ENCODE results near the gene DCD.
"Not testable (repeated sequence)": the region's sequence is repeated elsewhere in the genome, so short reads cannot be mapped to it uniquely, and the experiment has no call there.

Gene DCD

DNA sequence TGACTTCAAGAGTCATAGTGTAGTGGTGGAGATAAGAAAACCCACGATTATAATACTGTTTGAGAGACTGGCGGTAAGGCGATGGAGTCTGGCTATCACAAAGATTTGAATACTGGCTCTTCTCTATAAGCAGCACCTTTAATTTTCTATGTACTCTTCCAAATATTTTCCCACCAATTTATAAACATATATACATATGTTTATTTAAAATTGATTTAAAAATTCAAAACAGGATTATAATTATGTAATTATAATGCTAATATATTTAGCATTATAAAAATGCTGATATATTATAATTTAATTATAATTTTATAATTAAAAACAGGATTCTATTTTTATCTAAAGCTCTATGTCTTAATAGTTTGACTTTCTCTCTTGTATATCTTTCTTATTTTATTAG, 15.4 kb upstream of the DCD start:
- no peak overlapping the region for H3K27ac Mint-ChIP-seq
- peaks cover 13% of the 10 kb centered on the region for H3K27me3 Mint-ChIP-seq (ENCODE audit: low read depth)
- no peak overlapping the region for H3K4me3 Mint-ChIP-seq
- H3K4me1 Mint-ChIP-seq (ENCODE audit: low read depth), result peaks cover under 1% of the 10 kb centered on the region
- H3K9me3 Mint-ChIP-seq, result no peaks in the 10 kb centered on the region
- no peaks in the 10 kb centered on the region for H3K36me3 Mint-ChIP-seq (ENCODE audit: low read depth)

DNA sequence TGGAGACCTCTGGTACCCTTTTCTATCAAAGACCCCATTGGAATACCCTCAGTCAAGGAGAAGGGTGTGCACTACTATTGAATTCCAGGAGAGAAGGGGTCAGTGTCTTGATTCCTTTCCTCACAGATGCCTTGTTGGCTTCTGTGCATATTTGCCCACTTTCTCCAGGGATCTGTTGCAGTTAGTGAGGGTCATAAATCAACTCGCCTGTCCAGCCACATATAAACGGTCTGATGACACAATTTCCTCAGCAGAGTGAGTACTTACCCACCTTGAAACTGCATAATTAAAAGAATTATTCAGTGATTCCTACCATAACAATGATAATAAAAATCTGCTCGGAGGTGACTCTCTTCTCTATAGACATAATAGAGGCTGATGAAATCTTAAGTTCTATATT, 13.9 kb upstream of the DCD start:
- Mint-ChIP-seq H3K27me3 (ENCODE audit: low read depth) (peaks cover 14% of the 10 kb centered on the region), H3K9me3 (no peaks in the 10 kb centered on the region), H3K36me3 (ENCODE audit: low read depth) (no peaks in the 10 kb centered on the region), H3K27ac (no peak overlapping the region), H3K4me3 (no peak overlapping the region), H3K4me1 (ENCODE audit: low read depth) (peaks cover 1% of the 10 kb centered on the region)

DNA sequence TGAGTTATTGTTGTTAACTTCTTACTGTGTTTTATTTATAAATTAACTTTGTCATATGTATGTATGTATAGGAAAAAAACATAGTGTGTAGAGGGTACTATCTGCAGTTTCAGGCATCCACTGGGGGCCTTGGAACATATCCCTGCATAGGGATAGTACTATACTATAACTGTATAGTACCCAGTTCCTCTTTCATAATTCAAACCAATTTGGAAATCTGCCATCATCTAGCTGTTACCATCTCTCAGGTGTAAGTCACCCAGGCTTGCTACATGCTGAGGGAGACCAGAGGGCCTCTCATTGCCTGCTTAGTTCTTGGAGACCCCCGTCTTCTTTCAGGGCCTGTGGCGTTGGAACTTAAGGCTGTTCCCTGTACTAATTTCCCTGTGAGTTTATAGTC, 12.9 kb upstream of the DCD start:
- peaks cover 11% of the 10 kb centered on the region for H3K27me3 Mint-ChIP-seq (ENCODE audit: low read depth)
- H3K27ac Mint-ChIP-seq, result no peak overlapping the region
- no peaks in the 10 kb centered on the region for H3K9me3 Mint-ChIP-seq
- H3K4me1 Mint-ChIP-seq (ENCODE audit: low read depth), result peaks cover 1% of the 10 kb centered on the region
- H3K36me3 Mint-ChIP-seq (ENCODE audit: low read depth), result no peaks in the 10 kb centered on the region
- H3K4me3 Mint-ChIP-seq, result no peak overlapping the region

DNA sequence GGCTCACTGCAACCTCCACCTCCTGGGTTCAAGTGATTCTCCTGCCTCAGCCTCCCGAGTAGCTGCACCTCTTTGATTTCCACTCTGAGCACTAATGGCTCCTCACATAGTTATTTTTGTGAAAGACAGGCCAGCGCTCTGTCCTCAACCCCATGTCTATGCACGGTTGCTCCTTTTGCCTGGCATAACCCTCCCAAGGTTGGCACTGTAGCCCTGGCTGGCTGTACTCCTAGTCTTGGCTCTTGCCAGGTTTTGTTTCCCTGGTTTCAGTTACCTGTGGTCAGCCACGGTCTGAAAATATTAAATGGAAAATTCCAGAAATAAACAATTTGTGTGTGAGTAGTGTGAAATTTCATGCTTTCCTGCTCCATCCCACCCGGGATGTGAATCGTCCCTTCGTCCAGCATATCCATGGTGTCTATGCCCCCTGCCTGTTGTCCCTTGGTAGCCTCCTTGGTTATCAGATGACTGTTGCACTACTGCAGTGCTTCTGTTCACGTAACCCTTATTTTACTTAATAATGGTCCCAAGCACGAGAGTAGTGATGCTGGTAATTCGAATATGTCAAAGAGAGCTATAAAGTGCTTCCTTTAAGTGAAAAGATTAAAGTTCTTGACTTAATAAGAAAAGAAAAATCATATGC, 12.3 kb upstream of the DCD start:
- no peak overlapping the region for H3K27ac Mint-ChIP-seq
- H3K4me1 Mint-ChIP-seq (ENCODE audit: low read depth), result peaks cover 1% of the 10 kb centered on the region
- H3K4me3 Mint-ChIP-seq, result no peak overlapping the region
- peaks cover 10% of the 10 kb centered on the region for H3K27me3 Mint-ChIP-seq (ENCODE audit: low read depth)
- H3K36me3 Mint-ChIP-seq (ENCODE audit: low read depth), result no peaks in the 10 kb centered on the region
- H3K9me3 Mint-ChIP-seq, result no peaks in the 10 kb centered on the region

DNA sequence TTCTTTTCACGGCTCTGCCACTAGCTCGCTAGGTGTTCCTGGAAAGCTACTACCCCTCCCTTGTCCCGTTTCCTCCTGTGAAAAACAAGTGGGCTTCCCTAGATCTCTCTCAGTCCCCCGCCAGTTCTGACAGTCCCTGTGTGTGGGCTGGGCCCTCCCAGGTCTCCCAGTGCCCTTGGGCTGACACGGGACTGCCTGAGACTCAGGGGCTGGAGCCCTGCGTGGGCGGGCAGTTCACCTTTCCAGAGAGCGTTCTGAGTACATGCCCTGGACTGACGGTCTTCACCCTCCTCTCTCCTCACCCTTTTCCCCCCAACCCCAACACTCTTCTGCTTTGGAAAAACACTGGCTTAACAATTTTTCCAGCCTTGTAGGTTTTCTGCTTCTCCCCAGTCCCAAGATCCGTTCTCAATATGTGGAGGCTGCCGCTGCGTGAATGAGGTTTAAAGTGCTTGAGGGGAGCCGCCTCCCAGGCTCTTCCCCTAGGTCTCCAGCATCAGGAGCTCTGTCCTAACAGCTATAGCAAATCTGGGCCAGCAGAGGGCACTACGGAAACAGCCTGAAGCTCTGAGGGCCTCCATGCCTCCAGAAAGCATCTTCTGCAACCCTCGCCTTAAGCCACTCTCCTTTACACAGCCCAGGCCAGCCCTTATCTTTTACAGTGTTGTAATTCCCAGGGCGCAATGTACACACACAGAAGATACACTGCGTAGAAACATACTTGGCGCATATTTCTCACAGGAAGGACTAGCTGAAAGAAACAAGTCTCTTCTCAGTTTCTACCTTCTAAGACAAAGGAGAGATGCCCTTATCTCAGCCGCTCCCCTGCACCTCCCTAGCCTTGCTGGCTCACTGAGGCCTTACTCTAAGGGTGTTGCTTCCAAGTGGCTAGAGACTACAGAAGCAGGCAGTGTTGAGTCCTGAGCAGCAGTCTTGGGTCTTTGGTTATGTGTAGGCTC, 10.4 kb upstream of the DCD start:
- no peaks in the 10 kb centered on the region for H3K36me3 Mint-ChIP-seq (ENCODE audit: low read depth)
- peaks cover 10% of the 10 kb centered on the region for H3K27me3 Mint-ChIP-seq (ENCODE audit: low read depth)
- H3K27ac Mint-ChIP-seq, result no peak overlapping the region
- peaks cover 1% of the 10 kb centered on the region for H3K4me1 Mint-ChIP-seq (ENCODE audit: low read depth)
- no peak overlapping the region for H3K4me3 Mint-ChIP-seq
- H3K9me3 Mint-ChIP-seq, result no peaks in the 10 kb centered on the region

DNA sequence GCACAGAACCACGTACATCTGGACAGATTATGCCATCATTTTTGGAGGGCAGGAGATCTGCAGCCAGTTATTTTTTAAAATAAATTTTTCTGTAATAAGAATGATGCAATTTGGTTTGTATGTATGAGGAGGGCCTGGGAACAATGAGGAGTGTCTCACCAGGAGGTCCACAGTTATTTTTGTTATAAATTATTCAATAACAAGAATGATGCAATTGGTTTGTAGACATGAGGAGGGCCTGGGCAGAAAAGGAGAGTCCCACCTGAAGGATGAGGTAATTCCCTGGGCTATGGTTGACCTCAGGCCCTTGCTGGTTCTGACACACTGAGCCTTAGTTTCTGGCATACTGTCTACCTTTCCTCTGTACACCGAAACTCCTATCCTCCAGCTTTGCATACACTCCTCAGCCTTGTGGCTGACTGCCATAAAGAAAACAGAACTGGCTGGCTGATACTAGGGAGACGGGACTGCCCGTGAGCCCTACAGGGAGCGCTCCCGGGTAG, 9.0 kb upstream of the DCD start:
- Mint-ChIP-seq H3K4me1 (ENCODE audit: low read depth) (peaks cover 1% of the 10 kb centered on the region), H3K27me3 (ENCODE audit: low read depth) (peaks cover 18% of the 10 kb centered on the region), H3K36me3 (ENCODE audit: low read depth) (no peaks in the 10 kb centered on the region), H3K9me3 (no peaks in the 10 kb centered on the region), H3K27ac (no peak overlapping the region), H3K4me3 (no peak overlapping the region)

DNA sequence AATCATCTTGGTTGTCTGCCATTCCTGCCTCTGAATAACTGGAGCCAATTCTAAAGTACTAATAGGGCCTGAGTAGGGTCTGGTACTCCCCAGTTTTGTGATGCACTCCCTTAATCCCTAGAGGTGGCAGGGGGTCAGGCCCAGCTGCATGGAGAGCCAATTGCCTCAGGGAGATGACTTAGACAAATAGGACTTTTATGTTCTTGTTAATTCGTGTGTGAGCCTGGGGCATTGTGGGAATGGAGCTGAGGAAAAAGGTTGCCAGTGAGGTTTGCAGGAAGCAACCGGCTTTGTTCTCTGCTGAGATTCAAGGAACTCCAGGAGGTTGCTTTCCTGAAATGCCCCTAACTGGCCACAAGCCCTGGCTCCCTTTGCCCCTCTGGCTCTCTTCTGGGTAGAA, 6.8 kb upstream of the DCD start:
- Mint-ChIP-seq H3K4me3 (no peak overlapping the region), H3K27me3 (ENCODE audit: low read depth) (peaks cover 18% of the 10 kb centered on the region)

DNA sequence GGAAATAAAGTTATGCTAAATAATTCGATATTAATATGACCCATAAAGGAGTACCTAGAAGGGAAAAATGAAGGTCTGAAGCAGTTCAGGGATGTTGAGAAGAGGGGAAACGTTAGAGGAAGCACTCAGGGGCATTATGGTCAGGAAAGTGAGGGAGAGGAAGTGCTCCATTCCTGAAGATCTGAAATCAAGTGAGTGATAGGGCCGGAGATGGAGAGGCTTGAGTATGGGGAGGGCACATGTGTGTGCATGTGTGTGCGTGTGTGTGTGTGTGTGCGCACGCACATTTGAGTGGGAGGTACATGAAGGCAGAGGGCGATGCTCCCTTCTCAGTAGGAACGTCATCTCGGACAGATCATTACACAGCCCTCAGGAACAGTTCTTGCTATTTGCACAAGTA, 4.9 kb upstream of the DCD start:
- H3K4me3 Mint-ChIP-seq, result no peak overlapping the region
- H3K27me3 Mint-ChIP-seq (ENCODE audit: low read depth), result peaks cover 14% of the 10 kb centered on the region
- H3K9me3 Mint-ChIP-seq, result no peaks in the 10 kb centered on the region
- H3K27ac Mint-ChIP-seq, result no peak overlapping the region
- no peaks in the 10 kb centered on the region for H3K4me1 Mint-ChIP-seq (ENCODE audit: low read depth)
- H3K36me3 Mint-ChIP-seq (ENCODE audit: low read depth), result no peaks in the 10 kb centered on the region

More for the DNA sequence above, 6.8 kb upstream of the DCD start:
- no peaks in the 10 kb centered on the region for H3K9me3 Mint-ChIP-seq
- H3K36me3 Mint-ChIP-seq (ENCODE audit: low read depth), result no peaks in the 10 kb centered on the region
- H3K27ac Mint-ChIP-seq, result no peak overlapping the region
- H3K4me1 Mint-ChIP-seq (ENCODE audit: low read depth), result peaks cover 1% of the 10 kb centered on the region

DNA sequence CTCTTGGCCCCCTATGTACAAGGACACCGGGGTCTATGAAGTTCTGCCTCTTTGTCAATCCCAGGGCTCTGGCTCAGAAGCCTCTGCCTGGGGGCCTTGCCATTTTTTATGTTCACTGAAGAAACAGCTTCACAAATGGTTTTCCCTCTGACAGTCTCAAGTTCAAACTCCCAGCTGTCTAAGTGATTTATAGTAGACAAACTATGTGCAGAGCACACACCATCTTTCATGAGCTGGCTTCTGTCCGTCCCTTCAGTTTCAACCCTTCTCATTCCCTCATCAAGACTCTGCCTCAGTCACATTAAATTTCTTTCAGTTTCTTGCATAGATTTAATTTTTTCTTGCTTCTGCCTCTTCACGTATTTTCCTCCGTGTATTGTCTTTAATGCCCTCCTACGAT, 2.7 kb upstream of the DCD start:
- Mint-ChIP-seq H3K27ac (no peak overlapping the region), H3K36me3 (ENCODE audit: low read depth) (no peaks in the 10 kb centered on the region), H3K4me3 (no peak overlapping the region), H3K27me3 (ENCODE audit: low read depth) (peaks cover 20% of the 10 kb centered on the region), H3K9me3 (no peaks in the 10 kb centered on the region), H3K4me1 (ENCODE audit: low read depth) (no peaks in the 10 kb centered on the region)

DNA sequence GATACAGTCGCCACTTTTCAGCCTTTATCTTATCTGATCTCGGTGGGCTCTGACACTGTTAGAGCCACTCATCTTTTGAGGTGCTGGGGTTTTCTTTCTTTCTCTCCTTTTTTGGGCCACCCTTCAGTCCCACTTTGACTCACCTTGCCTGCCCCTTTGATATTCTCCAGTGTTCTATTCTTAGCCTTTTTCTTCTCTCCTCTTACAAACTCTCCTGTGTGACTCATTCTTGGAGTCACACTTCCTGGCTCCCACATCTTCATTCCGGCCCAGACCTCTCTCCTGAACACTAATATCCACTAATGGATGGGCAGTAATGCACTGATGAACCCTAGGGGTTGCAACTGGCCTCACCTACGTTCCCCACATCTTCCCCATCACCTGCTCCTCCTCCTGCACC, 2.2 kb upstream of the DCD start:
- Mint-ChIP-seq H3K27me3 (ENCODE audit: low read depth) (peaks cover 24% of the 10 kb centered on the region), H3K4me1 (ENCODE audit: low read depth) (no peaks in the 10 kb centered on the region), H3K27ac (no peak overlapping the region), H3K36me3 (ENCODE audit: low read depth) (no peaks in the 10 kb centered on the region), H3K4me3 (no peak overlapping the region), H3K9me3 (no peaks in the 10 kb centered on the region)

DNA sequence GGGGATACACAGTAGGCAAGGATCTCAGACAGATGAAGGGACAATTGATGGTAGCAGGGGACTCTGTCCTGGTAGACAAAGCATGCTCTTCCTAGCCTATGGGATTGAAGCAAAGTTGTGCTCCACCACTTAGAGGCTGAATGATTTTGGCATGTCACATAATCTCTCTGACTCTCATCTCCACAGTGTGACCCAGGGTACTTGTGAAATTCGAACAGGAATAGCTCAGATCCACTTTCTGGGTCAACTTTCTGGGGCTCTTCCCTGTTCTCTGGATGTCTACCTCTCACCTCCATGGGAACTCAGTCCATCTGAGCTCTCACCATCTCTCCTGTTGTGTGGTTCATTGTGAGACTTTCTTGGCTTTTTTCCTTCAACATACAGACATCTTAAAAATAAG, 1.7 kb upstream of the DCD start:
- Mint-ChIP-seq H3K36me3 (ENCODE audit: low read depth) (no peaks in the 10 kb centered on the region), H3K4me3 (no peak overlapping the region), H3K9me3 (no peaks in the 10 kb centered on the region), H3K27ac (no peak overlapping the region), H3K4me1 (ENCODE audit: low read depth) (no peaks in the 10 kb centered on the region), H3K27me3 (ENCODE audit: low read depth) (peaks cover 29% of the 10 kb centered on the region)

DNA sequence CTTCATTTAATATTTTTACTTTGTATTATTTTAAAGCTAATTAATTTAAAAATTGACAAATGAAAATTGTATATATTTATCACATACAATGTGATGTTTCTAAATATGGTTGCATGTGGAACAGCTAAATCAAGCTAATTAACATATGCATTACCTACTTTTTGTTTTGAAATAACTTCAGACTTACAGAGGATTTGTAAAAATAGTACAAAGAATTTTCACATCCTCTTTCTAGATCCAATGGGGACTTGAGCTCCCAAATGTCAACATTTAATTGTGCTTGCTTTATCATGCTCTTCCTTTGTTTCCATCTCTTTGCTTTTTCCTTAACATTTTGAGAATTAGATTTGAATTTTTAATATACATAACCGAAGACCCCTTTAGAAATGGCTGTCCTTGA, 6.6 kb downstream of the DCD start:
- Mint-ChIP-seq H3K27me3 (ENCODE audit: low read depth) (peaks cover 32% of the 10 kb centered on the region), H3K27ac (no peak overlapping the region), H3K36me3 (ENCODE audit: low read depth) (no peaks in the 10 kb centered on the region), H3K9me3 (no peaks in the 10 kb centered on the region), H3K4me3 (no peak overlapping the region), H3K4me1 (ENCODE audit: low read depth) (no peaks in the 10 kb centered on the region)

DNA sequence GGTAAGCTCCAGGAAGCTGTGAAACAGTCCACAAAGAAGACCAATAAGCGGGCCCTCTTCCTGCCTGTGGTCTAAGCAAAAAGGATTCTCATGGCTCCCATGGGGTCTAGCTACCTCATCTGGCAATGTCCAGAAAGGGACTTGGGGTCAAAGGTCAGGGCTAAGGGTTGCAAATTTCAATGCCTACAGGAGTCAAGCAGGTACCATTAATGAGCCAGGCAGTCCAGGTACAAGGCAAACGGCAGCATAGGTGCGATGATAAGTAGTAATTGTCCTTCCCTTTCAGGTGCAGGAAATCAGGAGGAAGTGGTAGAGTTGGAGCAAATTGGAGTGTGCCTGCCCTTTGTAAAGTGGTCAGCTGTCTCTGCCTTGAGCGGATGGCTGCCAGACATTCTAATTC, 7.1 kb downstream of the DCD start:
- H3K4me3 Mint-ChIP-seq, result no peak overlapping the region
- H3K36me3 Mint-ChIP-seq (ENCODE audit: low read depth), result no peaks in the 10 kb centered on the region
- H3K27me3 Mint-ChIP-seq (ENCODE audit: low read depth), result peaks cover 29% of the 10 kb centered on the region
- no peaks in the 10 kb centered on the region for H3K9me3 Mint-ChIP-seq
- no peak overlapping the region for H3K27ac Mint-ChIP-seq
- no peaks in the 10 kb centered on the region for H3K4me1 Mint-ChIP-seq (ENCODE audit: low read depth)

DNA sequence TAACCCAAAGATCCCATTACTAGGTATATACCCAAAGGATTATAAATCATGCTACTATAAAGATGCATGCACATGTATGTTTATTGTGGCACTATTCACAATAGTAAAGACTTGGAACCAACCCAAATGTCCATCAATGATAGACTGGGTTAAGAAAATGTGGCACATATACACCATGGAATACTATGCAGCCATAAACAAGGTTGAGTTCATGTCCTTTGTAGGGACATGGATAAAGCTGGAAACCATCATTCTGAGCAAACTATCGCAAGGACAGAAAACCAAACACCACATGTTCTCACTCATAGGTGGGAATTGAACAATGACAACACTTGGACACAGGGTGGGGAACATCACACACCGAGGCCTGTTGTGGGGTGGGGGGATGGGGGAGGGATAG, 9.1 kb downstream of the DCD start:
- not testable (repeated sequence) for H3K4me3 Mint-ChIP-seq; H3K4me1 Mint-ChIP-seq (ENCODE audit: low read depth); H3K9me3 Mint-ChIP-seq; H3K36me3 Mint-ChIP-seq (ENCODE audit: low read depth); H3K27ac Mint-ChIP-seq
- peaks cover 19% of the 10 kb centered on the region for H3K27me3 Mint-ChIP-seq (ENCODE audit: low read depth)

DNA sequence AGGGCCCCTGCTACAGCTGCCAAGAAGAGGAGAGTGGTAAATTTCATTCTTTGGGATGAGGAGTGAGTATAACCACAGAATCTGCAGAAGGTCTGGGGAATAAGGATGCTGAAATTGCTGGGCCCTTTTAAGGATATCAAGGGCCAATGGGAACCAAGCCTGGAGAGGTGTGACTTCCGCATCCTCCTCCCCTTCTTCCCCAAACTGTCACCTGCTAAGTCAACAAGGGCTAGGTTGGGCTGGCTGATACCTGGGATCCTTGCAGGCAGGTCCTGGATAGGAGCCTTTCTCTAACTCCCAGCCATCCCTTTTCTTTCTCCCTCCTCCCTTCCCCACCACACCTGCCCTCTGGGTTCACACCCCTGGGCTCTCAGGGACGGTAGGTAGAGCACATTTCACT, 13.4 kb downstream of the DCD start, which contains the start of gene LACRT:
LACRT (minus strand) TSS at position 101 of the 400 bp plus-strand sequence; CDS start at position 47, 54 bp downstream.
- Mint-ChIP-seq H3K9me3 (no peaks in the 10 kb centered on the region), H3K36me3 (ENCODE audit: low read depth) (no peaks in the 10 kb centered on the region), H3K27ac (no peak within 1 kb of the TSS), H3K4me1 (ENCODE audit: low read depth) (no peaks in the 10 kb centered on the region), H3K27me3 (ENCODE audit: low read depth) (peaks cover 6% of the 10 kb centered on the region), H3K4me3 (no peak within 1 kb of the TSS)

Data from T-helper 1 cell treated with Interleukin-12 subunit alpha and Interleukin-12 subunit beta and Interleukin-4 antibody, amounts not matched to agents 30 μg/mL and 1 μg/mL, for 36 hours (primary cell).